Measurements from ENCODE around the gene TAOK2. TPM values are rescaled to one million over a fixed set of nuclear protein-coding genes. Genes with fewer than 3 reads are reported as not detected.

TAOK2 gene
- total RNA-seq, 1 experiment from 2014 or later = 56.7 TPM

DNA sequence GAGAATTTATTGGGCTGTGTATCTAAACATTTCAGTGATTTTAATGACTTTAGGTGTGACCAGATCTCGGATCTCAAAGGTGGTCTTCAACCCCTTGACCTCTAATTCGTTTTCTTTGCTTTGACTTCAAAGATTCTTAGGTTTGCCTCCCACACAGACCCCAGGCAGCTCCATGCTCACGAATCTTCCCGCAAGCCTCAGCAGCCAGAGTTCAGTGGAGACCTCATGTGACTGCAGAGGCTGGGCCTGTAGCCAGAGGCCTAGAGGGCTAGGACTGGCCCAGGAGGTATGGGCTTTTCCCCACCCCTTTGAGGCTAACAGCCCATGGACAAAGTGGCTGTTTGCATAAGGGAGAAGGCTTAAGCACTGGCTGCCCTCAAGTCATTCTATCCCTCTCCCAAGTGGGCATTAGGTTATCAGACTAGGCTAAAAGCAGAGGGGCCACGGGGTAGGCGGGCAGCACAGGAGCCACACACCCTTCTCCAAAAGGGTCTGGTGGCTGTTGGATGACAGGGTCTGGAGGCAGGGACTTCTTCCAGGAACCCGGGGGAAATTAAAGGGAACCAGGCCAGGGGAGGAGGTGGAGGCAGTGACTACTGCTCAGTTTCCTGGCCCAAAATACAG lies 18.8 kb downstream of the TAOK2 start:
- DNase-seq (ENCODE audit: low read depth, low spot score) = no peak
- intact Hi-C loops (cut with micrococcal nuclease) = no loop called here
- POLR2A ChIA-PET = no interaction called here
- peak overlapping the region; percentile 13; the same call in 1 of the 2 replicates for H3K27ac ChIP-seq (ENCODE audit: low read depth, low read length)
- H3K27me3 ChIP-seq (ENCODE audit: insufficient read depth, low read length) = no peaks in the 10 kb centered on the region
- BruUV-seq (replicated peaks) = no TSS peak
- H3K9ac ChIP-seq (ENCODE audit: low read length) = no peak overlapping the region
- no peaks in the 10 kb centered on the region for H4K20me1 ChIP-seq (ENCODE audit: insufficient read depth)
- H3K4me2 ChIP-seq (ENCODE audit: low read length) = no peak overlapping the region
- RAD21 ChIA-PET (ENCODE audit: low non-redundant PET in 1 of 2, low total read pairs in 2 of 2, uncharacterized antibody in 2 of 2, unreplicated experiment in 2 of 2) = no interaction called here
- H3K4me1 ChIP-seq (ENCODE audit: control insufficient read depth in 1 of 2, insufficient read depth in 2 of 2, low read length in 2 of 2) = peaks cover 9 to 27% of the 10 kb centered on the region in 2 experiments
- H3K36me3 ChIP-seq (ENCODE audit: control insufficient read depth in 1 of 2, insufficient read depth in 2 of 2, low read length in 2 of 2) = peaks cover 21 to 31% of the 10 kb centered on the region in 2 experiments
- CTCF ChIA-PET = no interaction called here
- ATAC-seq = no peak
- H3K9me3 ChIP-seq (ENCODE audit: control insufficient read depth in 1 of 2, insufficient read depth in 1 of 2, low read depth in 1 of 2, low read length in 2 of 2) = no peaks in the 10 kb centered on the region
- H3K79me2 ChIP-seq (ENCODE audit: insufficient read depth, low read length) = peaks cover 11% of the 10 kb centered on the region
- TF ChIP-seq, protein P1, sequence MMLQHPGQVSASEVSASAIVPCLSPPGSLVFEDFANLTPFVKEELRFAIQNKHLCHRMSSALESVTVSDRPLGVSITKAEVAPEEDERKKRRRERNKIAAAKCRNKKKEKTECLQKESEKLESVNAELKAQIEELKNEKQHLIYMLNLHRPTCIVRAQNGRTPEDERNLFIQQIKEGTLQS (IDR thresholded peaks at IDR 0.05) = no peak
- TF ChIP-seq JUND (IDR thresholded peaks at IDR 0.05) (no peak), RAD21 (IDR thresholded peaks at IDR 0.05; ENCODE audit: low read depth) (no peak), POLR2A (IDR thresholded peaks at IDR 0.05; ENCODE audit: borderline replicate concordance, extremely low read depth, insufficient read depth, insufficient read length) (no peak), EGR1 (IDR thresholded peaks at IDR 0.05; ENCODE audit: low read depth) (no peak), POLR2AphosphoS5 (IDR thresholded peaks at IDR 0.05; ENCODE audit: low read depth, low read length) (no peak), YY1 (IDR thresholded peaks at IDR 0.05; ENCODE audit: extremely low read depth, insufficient replicate concordance, low read depth, low read length) (no peak), ZNF274 (IDR thresholded peaks at IDR 0.05; ENCODE audit: low read depth, low read length) (no peak), ZFX (IDR thresholded peaks at IDR 0.05) (no peak), CBX3 (IDR thresholded peaks at IDR 0.05; ENCODE audit: low read depth) (no peak), ELF1 (IDR thresholded peaks at IDR 0.05; ENCODE audit: borderline replicate concordance, low read depth) (no peak), FOSL1 (IDR thresholded peaks at IDR 0.05; ENCODE audit: low read depth) (no peak), EZH2phosphoT487 (IDR thresholded peaks at IDR 0.05; ENCODE audit: borderline replicate concordance) (no peak), TCF7L2 (IDR thresholded peaks at IDR 0.05; ENCODE audit: borderline replicate concordance, extremely low read depth, insufficient read depth, insufficient read length) (no peak), CEBPB (IDR thresholded peaks at IDR 0.05; ENCODE audit: low read depth) (no peak)
- TF ChIP-seq, protein P2, sequence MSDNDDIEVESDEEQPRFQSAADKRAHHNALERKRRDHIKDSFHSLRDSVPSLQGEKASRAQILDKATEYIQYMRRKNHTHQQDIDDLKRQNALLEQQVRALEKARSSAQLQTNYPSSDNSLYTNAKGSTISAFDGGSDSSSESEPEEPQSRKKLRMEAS (IDR thresholded peaks at IDR 0.05) = no peak
- TF ChIP-seq, protein P3, sequence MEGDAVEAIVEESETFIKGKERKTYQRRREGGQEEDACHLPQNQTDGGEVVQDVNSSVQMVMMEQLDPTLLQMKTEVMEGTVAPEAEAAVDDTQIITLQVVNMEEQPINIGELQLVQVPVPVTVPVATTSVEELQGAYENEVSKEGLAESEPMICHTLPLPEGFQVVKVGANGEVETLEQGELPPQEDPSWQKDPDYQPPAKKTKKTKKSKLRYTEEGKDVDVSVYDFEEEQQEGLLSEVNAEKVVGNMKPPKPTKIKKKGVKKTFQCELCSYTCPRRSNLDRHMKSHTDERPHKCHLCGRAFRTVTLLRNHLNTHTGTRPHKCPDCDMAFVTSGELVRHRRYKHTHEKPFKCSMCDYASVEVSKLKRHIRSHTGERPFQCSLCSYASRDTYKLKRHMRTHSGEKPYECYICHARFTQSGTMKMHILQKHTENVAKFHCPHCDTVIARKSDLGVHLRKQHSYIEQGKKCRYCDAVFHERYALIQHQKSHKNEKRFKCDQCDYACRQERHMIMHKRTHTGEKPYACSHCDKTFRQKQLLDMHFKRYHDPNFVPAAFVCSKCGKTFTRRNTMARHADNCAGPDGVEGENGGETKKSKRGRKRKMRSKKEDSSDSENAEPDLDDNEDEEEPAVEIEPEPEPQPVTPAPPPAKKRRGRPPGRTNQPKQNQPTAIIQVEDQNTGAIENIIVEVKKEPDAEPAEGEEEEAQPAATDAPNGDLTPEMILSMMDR (IDR thresholded peaks at IDR 0.05 in 2 of 3, conservative IDR thresholded peaks at IDR 0.05 in 1 of 3; ENCODE audit: borderline replicate concordance in 1 of 3, insufficient read depth in 1 of 3, low read depth in 2 of 3, low read length in 2 of 3) = no peak
- TF ChIP-seq, protein P4, sequence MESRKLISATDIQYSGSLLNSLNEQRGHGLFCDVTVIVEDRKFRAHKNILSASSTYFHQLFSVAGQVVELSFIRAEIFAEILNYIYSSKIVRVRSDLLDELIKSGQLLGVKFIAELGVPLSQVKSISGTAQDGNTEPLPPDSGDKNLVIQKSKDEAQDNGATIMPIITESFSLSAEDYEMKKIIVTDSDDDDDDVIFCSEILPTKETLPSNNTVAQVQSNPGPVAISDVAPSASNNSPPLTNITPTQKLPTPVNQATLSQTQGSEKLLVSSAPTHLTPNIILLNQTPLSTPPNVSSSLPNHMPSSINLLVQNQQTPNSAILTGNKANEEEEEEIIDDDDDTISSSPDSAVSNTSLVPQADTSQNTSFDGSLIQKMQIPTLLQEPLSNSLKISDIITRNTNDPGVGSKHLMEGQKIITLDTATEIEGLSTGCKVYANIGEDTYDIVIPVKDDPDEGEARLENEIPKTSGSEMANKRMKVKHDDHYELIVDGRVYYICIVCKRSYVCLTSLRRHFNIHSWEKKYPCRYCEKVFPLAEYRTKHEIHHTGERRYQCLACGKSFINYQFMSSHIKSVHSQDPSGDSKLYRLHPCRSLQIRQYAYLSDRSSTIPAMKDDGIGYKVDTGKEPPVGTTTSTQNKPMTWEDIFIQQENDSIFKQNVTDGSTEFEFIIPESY (IDR thresholded peaks at IDR 0.05; ENCODE audit: extremely low read depth, insufficient replicate concordance, low read length) = no peak
- H3K4me3 ChIP-seq (replicated peaks in 1 of 2; ENCODE audit: low read depth in 1 of 2, low read length in 2 of 2) = no peak overlapping the region
- H2AFZ ChIP-seq (ENCODE audit: low read depth, low read length, poor library complexity, severe bottlenecking) = no peak overlapping the region
- H3K9me2 ChIP-seq (ENCODE audit: insufficient read depth) = no peaks in the 10 kb centered on the region
